Fibroblast of skin of right quadriceps (primary cell): ENCODE results near the gene LHPP.

Experiments
- DNase-seq: peaks from one replicate; pipeline ENCODE4 v3.0.0-alpha.2; 2013

LHPP gene

GRCh38 chr10:124500757-124501156 lies 39.1 kb downstream of the LHPP start:
- DNase-seq: no peak

- DNase-seq: no peak
These were observed 43.1 kb downstream of the LHPP start for GRCh38 chr10:124504711-124505110.

GRCh38 chr10:124505279-124505678 lies 43.7 kb downstream of the LHPP start:
- no peak for DNase-seq

GRCh38 chr10:124508070-124508667 lies 46.5 kb downstream of the LHPP start:
- no peak for DNase-seq

- no peak for DNase-seq
These were observed 47.4 kb downstream of the LHPP start for GRCh38 chr10:124508907-124509454.

- DNase-seq: no peak
These were observed 48.4 kb downstream of the LHPP start for GRCh38 chr10:124509880-124510632.

GRCh38 chr10:124510759-124511158 lies 49.1 kb downstream of the LHPP start:
- DNase-seq: no peak

GRCh38 chr10:124511205-124512039 lies 49.8 kb downstream of the LHPP start:
- DNase-seq: no peak

- DNase-seq: no peak
These were observed 50.4 kb downstream of the LHPP start for GRCh38 chr10:124512040-124512428.

GRCh38 chr10:124512600-124512999 lies 51.0 kb downstream of the LHPP start:
- DNase-seq: no peak

GRCh38 chr10:124515244-124515970 lies 53.8 kb downstream of the LHPP start:
- no peak for DNase-seq

- no peak for DNase-seq
These were observed 54.6 kb downstream of the LHPP start for GRCh38 chr10:124516181-124516580.

- DNase-seq: no peak
These were observed 55.2 kb downstream of the LHPP start for GRCh38 chr10:124516746-124517397.

- no peak for DNase-seq
These were observed 55.8 kb downstream of the LHPP start for GRCh38 chr10:124517461-124517860.

- no peak for DNase-seq
These were observed 56.3 kb downstream of the LHPP start for GRCh38 chr10:124517931-124518330.

- no peak for DNase-seq
These were observed 56.7 kb downstream of the LHPP start for GRCh38 chr10:124518366-124518765.

GRCh38 chr10:124520558-124521428 lies 59.2 kb downstream of the LHPP start:
- DNase-seq: no peak

- DNase-seq: no peak
These were observed 59.8 kb downstream of the LHPP start for GRCh38 chr10:124521429-124521871.

- no peak for DNase-seq
These were observed 60.7 kb downstream of the LHPP start for GRCh38 chr10:124522131-124522932.
